Effector memory CD8-positive, alpha-beta T cell (primary cell): ENCODE data around the gene ADCY3.

ENCODE experiments used
- ATAC-seq: fragments of 150-1000 bp; cut with Tn5 transposase; replicated peaks from 2 replicates; pipeline ENCODE4 v1.10.0; 2021; ENCODE audit warnings: mild to moderate bottlenecking, moderate library complexity
- DNase-seq, 3 experiments: peaks; one replicate each; pipeline ENCODE4 v3.0.0; 2021
- H3K27ac Mint-ChIP-seq, 2 donors: one replicate each; pipeline ENCODE4 v1.8.0; 2022; ENCODE audit warnings: mild to moderate bottlenecking in 2 of 2, mixed read lengths in 2 of 2, moderate library complexity in 2 of 2
- H3K27me3 Mint-ChIP-seq, 2 donors: one replicate each; pipeline ENCODE4 v1.8.0; 2022; ENCODE audit warnings: mixed read lengths in 2 of 2
- H3K36me3 Mint-ChIP-seq: one replicate; pipeline ENCODE4 v1.8.0; 2022; ENCODE audit warnings: mild to moderate bottlenecking, moderate library complexity, mixed read lengths; ENCODE audit not compliant: insufficient read depth
- H3K4me1 Mint-ChIP-seq, 2 donors: one replicate each; pipeline ENCODE4 v1.8.0; 2022; ENCODE audit warnings: low read depth in 2 of 2, mixed read lengths in 2 of 2
- H3K4me3 Mint-ChIP-seq, 2 donors: one replicate each; pipeline ENCODE4 v1.8.0; 2022; ENCODE audit warnings: mild to moderate bottlenecking in 2 of 2, mixed read lengths in 2 of 2, moderate library complexity in 2 of 2
- H3K9me3 Mint-ChIP-seq, 2 donors: one replicate each; pipeline ENCODE4 v1.8.0; 2022; ENCODE audit warnings: mixed read lengths in 2 of 2

The ADCY3 gene

DNA sequence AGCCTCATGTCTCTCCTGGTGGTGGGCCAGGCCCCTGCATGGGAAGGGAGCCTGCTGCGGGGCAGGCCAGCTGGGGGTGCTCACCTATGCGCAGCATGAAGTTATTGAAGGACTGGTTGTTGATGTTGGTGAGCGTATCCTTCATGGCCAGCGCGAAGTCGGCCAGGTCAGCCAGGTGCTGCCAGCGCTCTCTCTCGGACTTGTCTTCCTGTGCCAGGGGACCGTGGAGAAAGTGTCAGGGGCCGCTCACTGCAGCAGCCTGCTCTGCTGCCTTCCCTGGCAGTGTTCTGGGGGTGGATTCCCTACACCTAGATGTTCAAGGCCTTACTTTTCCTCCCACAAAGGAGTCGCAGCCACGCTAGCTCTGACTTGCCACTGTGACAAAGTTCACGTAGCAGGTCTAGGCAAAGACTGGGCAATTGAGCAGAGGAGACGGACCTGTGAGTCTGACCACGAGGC is 98.6 kb downstream of the ADCY3 start:
- Mint-ChIP-seq H3K4me3 (no peak overlapping the region), H3K27ac (peak overlapping the region in 1 of 2 donors; percentile 55), H3K4me1 (peaks cover 8 to 9% of the 10 kb centered on the region in 2 donors), H3K9me3 (no peaks in the 10 kb centered on the region), H3K27me3 (no peaks in the 10 kb centered on the region), H3K36me3 (peaks cover 27% of the 10 kb centered on the region)
- ATAC-seq = no peak
- DNase-seq = no peak

DNA sequence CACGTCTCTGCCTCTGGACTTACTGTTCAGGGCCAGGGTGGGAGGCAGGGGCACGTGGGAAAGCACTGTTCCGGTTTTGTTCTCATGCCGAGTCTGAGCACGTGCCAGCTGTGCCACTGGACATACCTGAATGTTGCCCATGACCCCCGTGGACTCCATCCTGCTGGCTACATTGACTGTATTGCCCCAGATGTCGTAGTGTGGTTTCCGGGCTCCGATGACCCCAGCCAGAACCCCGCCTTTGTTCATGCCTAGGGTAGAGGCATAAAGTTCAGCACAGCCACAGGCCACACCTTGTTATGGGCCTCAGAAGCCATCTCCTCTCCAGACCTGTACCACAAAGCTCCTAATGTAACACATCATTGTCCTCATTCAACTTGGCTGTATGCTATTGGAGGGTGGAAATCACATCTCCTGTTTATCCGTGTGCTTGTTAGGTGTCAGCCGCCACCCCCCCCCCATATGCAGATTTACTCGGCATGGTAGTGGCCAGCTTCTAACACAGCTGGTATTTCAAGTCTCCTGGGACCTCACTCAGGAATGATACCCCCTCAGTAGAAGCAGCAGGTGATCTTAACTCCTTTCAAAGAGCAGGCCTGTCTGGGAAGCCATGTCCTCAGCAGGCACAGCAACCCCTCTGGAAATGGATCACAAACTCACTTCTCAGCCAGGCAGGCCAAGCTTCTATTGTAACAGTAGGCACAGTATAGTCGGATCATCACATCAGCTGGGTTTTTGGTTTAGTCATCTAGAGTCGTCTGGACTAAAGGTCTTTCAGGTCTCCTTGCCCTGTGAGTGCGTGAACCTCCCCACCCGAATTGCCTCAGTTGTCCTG is 99.2 kb downstream of the ADCY3 start:
- Mint-ChIP-seq H3K4me3 (no peak overlapping the region), H3K36me3 (peaks cover 25% of the 10 kb centered on the region), H3K27me3 (no peaks in the 10 kb centered on the region), H3K9me3 (no peaks in the 10 kb centered on the region), H3K27ac (peak overlapping the region in 1 of 2 donors; percentile 55), H3K4me1 (peaks cover 3 to 6% of the 10 kb centered on the region in 2 donors)
- DNase-seq (no peak), ATAC-seq (no peak)

DNA sequence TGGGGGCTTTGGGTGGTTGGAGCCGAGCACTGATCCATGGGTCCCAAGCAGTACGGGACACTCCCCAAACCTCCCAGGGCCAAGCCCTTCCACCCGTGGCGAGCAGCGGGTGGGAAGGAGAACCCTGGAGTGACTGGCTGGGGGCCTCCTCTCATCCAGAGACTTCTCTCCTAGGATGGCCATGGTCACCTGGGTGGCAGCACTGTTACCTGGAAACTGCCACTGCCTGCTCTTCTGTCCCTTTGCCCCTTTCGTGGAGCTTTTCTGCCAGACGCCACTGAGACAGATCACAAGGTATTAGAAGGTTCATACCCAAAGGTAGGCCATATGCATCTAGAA is 99.9 kb downstream of the ADCY3 start:
- DNase-seq = no peak

DNA sequence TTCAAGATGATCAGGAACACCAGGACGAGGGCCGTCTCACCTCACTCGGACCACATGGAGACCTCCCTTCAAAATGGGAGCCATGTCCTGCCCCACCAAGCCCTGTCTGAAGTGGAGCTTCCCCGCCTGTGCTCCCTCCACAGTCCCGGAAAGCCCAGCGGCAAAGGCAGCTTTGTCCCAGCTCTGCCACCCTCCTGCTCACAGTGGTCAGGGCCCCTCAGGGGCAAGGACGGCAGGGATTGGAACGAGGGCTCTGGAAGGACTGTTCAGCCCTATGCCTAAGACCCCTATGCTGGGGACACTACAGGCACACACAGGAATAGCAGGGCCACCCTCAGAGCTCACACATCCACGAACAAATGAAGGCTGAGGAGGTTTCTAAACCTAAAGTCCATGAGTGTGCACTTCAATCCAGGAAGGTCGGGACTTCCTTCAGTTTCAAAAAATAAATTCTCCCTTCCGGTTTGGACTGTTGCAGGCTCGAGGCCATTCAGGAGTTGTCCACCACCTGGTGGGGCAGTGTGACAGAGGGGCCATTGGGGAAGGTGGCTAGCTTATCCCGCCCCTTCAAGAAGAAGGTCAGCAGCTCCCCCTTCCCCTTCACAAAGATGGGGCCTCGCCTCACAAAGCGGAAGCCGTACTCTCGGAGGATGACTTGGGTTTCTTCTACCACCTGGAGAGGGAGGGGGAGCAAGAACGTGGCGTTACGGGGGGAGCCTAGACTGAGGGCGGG is 100.4 kb downstream of the ADCY3 start:
- H3K27ac Mint-ChIP-seq = no peak overlapping the region
- H3K27me3 Mint-ChIP-seq = no peaks in the 10 kb centered on the region
- peaks cover 0 to 9% of the 10 kb centered on the region in 2 donors for H3K4me1 Mint-ChIP-seq
- no peaks in the 10 kb centered on the region for H3K9me3 Mint-ChIP-seq
- DNase-seq (no peak), ATAC-seq (no peak)
- peaks cover 27% of the 10 kb centered on the region for H3K36me3 Mint-ChIP-seq
- no peak overlapping the region for H3K4me3 Mint-ChIP-seq

More for the DNA sequence above, 99.9 kb downstream of the ADCY3 start:
- H3K27ac Mint-ChIP-seq = no peak overlapping the region
- H3K27me3 Mint-ChIP-seq = no peaks in the 10 kb centered on the region
- H3K36me3 Mint-ChIP-seq = peaks cover 27% of the 10 kb centered on the region
- H3K4me3 Mint-ChIP-seq = no peak overlapping the region
- no peak for ATAC-seq
- peaks cover 0 to 9% of the 10 kb centered on the region in 2 donors for H3K4me1 Mint-ChIP-seq
- H3K9me3 Mint-ChIP-seq = no peaks in the 10 kb centered on the region

DNA sequence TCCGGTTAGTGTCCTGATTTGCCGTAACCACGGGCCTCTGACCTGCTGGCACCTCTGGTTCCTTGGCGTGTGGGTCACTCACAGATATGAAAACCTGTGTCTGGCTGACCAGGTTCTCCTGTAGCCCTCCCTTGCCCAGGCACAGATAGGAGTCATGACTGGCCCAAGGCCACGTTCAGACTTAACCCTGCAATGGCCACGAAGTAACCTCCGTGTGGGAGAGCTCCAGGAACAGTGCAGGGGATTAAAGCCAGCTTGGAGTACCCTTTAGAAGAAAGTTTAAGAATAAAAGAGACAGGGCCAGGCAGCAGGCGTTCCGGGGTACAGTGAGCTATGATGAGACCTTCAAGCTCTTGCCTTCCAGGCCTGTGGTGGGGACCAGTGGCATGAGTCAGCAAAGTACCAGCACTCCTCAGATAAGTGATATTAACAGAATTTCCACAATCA is 101.3 kb downstream of the ADCY3 start:
- Mint-ChIP-seq H3K4me3 (no peak overlapping the region), H3K27ac (peak overlapping the region; percentile 46 to 64), H3K27me3 (no peaks in the 10 kb centered on the region), H3K4me1 (peaks cover under 1 to 9% of the 10 kb centered on the region in 2 donors), H3K36me3 (peaks cover 27% of the 10 kb centered on the region), H3K9me3 (no peaks in the 10 kb centered on the region)
- DNase-seq (no peak), ATAC-seq (no peak)

DNA sequence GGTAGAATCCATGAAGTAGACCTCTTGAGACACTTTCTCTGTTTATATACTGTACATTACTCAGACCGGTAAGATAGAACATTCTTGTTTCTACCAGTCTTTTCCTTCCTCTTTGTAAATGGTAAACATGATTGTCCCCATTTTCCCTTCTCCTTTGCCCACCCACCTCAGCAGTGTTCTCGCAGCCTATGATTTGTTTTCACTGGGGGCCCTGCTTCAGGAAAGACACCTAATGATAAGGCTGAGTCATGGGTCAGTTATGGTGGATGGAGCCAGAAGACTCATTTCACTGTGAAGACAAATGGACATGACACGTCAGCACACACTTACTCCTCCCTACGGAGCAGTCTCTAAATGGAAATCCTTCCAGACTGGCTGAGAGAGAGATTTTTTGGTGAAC is 103.2 kb downstream of the ADCY3 start:
- H3K4me3 Mint-ChIP-seq = no peak overlapping the region
- H3K27ac Mint-ChIP-seq = peak overlapping the region in 1 of 2 donors; percentile 64
- ATAC-seq = no peak
- H3K9me3 Mint-ChIP-seq = no peaks in the 10 kb centered on the region
- H3K36me3 Mint-ChIP-seq = peaks cover 21% of the 10 kb centered on the region
- peaks cover 1 to 9% of the 10 kb centered on the region in 2 donors for H3K4me1 Mint-ChIP-seq
- DNase-seq = no peak
- no peaks in the 10 kb centered on the region for H3K27me3 Mint-ChIP-seq

DNA sequence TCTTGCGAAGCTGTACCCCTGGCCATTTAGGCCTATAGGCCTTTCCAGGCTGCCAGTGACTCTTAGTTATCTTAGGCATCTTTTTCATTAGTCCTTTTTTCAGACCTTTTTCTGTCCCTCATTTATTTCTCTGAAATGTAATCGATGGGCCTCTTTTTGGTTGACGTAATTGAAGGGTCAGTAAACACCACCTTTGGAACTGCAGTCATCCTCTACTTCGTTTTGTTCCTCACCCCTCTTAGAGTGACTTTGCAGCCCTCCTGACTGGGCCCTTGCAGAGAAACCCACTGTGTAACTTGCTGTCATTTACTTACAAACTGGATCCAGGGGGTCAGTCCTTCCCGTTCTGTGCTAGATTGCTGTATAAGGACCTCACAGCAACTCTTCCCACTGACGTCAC is 103.6 kb downstream of the ADCY3 start:
- Mint-ChIP-seq H3K27me3 (no peaks in the 10 kb centered on the region), H3K27ac (peak overlapping the region in 1 of 2 donors; percentile 64)

DNA sequence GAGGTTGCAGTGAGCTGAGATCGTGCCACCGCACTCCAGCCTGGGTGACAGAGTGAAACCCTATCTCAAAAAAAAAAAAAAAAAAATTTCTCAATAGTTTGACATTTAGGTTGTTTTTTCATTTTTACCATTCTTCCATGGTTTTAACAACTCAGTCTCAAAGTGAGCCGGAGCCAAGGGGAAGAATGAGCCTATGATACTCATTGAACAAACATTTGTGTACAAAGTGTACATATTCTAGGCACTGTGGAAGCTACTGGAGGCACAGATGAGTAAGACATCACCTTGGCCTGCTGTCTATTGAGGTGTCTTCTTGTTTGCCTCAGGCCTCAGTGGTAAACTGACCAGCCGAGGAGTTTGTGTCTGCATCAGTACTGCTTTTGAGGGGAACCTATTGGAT is 104.9 kb downstream of the ADCY3 start:
- Mint-ChIP-seq H3K9me3 (no peaks in the 10 kb centered on the region), H3K27ac (peak overlapping the region in 1 of 2 donors; percentile 5), H3K36me3 (peaks cover 17% of the 10 kb centered on the region), H3K27me3 (no peaks in the 10 kb centered on the region), H3K4me1 (peaks cover 1 to 9% of the 10 kb centered on the region in 2 donors), H3K4me3 (no peak overlapping the region)
- DNase-seq (no peak), ATAC-seq (no peak)

More for the DNA sequence above, 103.6 kb downstream of the ADCY3 start:
- H3K9me3 Mint-ChIP-seq = no peaks in the 10 kb centered on the region
- ATAC-seq (no peak), DNase-seq (no peak)
- H3K36me3 Mint-ChIP-seq = peaks cover 17% of the 10 kb centered on the region
- H3K4me1 Mint-ChIP-seq = peaks cover 1 to 9% of the 10 kb centered on the region in 2 donors
- H3K4me3 Mint-ChIP-seq = no peak overlapping the region

DNA sequence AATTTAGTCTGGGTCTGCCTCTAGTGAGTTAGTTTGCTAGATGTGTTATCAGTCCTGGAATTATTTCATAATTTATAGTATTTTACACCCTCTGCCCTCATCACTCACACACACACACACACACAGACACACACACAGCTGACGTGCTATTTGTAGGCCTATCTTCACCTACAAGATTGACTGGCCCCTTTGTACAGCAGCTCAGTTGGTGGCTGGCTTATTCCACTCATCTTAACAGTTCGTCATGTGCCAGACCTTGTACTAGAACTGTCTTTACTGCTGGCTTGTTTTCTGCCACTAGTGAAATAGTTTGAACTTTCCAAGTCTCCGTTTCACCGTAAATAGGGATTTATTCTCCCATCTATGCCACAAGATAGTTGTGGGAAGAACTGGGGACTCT is 105.5 kb downstream of the ADCY3 start:
- Mint-ChIP-seq H3K9me3 (no peaks in the 10 kb centered on the region), H3K36me3 (peaks cover 15% of the 10 kb centered on the region), H3K4me1 (peaks cover 1 to 10% of the 10 kb centered on the region in 2 donors), H3K27ac (no peak overlapping the region), H3K27me3 (no peaks in the 10 kb centered on the region), H3K4me3 (no peak overlapping the region)
- DNase-seq (no peak), ATAC-seq (no peak)

DNA sequence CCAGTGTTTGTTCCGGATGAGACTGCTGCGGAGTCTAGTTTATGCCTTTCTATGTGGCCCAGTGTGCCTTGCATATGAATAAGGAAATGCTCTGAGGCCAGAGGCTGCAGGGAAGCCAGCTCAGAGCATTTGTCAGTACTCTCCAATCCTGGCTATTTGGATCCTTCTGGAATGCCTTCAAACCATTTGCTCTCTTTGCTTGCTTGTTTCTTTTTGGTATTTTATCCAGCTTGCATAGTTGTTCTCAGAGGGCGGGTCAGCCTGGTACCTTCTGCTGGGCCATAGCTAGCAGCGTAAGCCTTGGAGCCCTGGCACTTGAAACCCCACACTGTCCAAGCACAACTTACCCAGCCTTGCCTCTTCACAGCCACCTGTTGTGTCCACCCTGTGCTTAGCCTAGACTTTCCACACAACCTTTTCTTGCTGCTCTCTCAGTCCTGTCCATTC is 106.3 kb downstream of the ADCY3 start:
- Mint-ChIP-seq H3K36me3 (peaks cover 13% of the 10 kb centered on the region), H3K27me3 (no peaks in the 10 kb centered on the region), H3K4me3 (no peak overlapping the region), H3K4me1 (peaks cover 1 to 18% of the 10 kb centered on the region in 2 donors), H3K9me3 (no peaks in the 10 kb centered on the region), H3K27ac (no peak overlapping the region)
- DNase-seq (no peak), ATAC-seq (no peak)

DNA sequence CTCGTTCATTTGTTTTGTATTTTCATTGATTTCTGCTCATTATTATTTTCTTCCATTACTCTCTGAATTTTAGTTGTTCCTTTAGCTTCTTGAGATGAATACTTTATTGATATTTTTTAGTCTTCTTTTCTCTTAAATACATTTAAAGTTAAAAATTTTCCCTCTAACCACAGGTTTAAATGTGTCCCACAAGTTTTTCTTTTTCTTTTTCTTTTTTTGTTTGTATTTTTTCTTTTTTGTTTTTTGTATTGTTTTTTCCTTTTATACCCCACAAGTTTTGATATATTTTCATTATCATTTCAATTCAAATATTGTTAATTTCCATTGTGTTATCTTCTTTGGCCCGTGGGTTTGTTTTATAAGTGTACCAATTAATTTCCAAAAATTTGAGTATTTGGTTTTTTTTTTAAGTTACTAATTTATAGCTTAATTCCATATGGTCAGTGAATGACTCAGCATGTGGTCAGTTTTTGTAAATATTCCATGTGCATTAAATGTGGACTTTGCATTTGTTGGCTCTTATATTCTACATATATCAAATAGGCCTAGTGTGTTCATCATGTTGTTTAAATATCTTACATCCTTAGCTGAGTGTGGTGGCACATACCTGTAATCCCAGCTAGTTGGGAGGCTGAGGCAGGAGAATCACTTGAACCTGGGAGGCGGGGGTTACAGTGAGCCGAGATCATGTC is 110.6 kb downstream of the ADCY3 start:
- Mint-ChIP-seq H3K27ac (peak overlapping the region; percentile 3 to 94), H3K9me3 (no peaks in the 10 kb centered on the region), H3K4me3 (peak overlapping the region in 1 of 2 donors; percentile 60), H3K27me3 (no peaks in the 10 kb centered on the region), H3K4me1 (peaks cover 4 to 12% of the 10 kb centered on the region in 2 donors), H3K36me3 (peaks cover 2% of the 10 kb centered on the region)
- no peak for DNase-seq
- ATAC-seq = no peak

DNA sequence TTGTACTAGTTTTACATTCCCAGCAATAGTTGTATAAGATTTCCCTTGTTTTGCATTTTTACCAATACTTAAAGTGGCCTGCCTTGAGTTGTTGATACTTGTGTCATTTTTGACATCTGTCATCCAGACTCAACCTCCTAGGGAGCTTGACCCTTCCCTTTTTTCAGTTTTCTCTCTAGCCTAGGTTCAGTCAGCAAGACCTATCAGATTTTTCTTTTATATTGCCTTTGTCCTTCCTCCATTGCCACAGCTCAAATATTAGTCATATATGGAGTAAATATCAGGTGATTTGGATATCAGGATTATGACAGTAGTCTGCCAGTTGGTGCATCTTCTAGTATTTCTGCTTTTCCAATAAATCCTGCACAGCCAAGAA is 113.4 kb downstream of the ADCY3 start:
- peak overlapping the region; percentile 14 to 28 for H3K27ac Mint-ChIP-seq
- peaks cover 5% of the 10 kb centered on the region for H3K36me3 Mint-ChIP-seq
- no peak overlapping the region for H3K4me3 Mint-ChIP-seq
- ATAC-seq = no peak
- H3K27me3 Mint-ChIP-seq = no peaks in the 10 kb centered on the region
- H3K4me1 Mint-ChIP-seq = peaks cover 5 to 17% of the 10 kb centered on the region in 2 donors
- no peak for DNase-seq
- no peaks in the 10 kb centered on the region for H3K9me3 Mint-ChIP-seq
